ENCODE data around the gene MED8.

MED8 gene

DNA sequence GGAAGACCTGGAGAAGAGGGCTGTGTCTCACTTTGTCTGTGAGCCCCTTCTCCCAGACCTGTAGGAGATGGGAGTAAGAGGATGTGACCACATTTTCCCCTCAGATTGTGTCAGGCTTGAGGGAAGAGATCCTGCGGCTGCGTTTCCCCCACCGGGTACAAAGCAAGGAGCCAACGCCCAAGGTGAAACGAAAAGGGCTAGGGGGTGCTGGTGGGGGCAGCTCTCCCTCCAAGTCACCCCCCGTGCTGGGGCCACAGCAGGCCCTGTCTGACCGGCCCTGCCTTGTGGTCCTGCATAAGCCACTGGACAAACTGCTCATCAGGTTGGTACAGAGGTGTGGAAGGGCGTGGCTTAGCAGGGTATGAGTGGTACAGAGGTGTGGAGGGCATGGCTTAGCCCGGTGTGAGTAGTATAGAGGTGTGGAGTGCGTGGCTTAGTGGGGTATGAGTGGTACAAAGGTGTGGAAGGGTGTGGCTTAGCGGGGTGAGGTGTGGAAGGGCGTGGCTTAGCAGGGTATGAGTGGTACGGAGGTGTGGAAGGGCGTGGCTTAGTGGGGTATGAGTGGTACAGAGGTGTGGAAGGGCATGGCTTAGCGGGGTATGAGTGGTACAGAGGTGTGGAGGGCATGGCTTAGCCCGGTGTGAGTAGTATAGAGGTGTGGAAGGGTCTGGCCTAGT is 33.5 kb upstream of the MED8 start:
- in situ Hi-C loops (cut with HindIII; ENCODE audit: low sequenced_read_pairs): loop anchor here (25.0 kb wide), 1 partner anchor 186 kb away; no protein-coding TSS in a partner anchor

DNA sequence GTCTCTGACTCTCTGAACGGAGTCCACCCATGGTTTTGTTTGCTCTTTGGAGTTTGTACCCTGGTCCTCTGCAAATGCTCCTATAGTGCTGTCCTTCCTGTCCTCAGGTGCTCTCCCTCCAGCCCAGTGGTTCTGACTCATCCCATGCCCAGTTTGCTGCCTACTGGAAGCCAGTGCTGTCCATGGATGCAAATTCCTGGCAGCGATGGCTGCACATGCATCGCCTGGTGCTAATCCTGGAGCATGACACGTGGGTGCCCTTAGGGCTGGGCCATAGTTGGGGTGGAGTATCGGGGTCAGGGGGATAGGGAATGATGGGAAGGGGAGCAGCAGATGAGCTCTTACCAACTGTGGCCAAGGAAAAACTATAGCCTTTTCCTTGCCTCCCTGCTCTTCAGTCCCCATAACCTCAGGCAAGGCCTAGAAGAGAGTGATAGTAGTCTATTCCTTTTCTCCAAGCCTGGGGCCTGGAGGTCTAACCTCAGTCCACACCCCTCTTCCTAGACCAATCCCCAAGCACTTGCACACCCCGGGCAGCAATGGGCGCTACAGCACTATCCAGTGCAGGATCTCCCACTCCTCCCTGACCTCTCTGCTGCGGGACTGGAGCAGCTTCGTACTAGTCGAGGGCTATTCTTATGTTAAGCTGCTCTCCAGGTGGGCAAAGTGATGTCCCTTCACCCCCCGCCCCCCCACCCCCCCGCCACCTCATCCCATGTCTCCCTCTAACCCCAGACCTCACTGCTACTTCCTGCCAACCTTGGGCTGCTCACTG is 32.6 kb upstream of the MED8 start:
- in situ Hi-C loops (cut with HindIII; ENCODE audit: low sequenced_read_pairs): loop anchor here (25.0 kb wide), 1 partner anchor 185 kb away; no protein-coding TSS in a partner anchor

DNA sequence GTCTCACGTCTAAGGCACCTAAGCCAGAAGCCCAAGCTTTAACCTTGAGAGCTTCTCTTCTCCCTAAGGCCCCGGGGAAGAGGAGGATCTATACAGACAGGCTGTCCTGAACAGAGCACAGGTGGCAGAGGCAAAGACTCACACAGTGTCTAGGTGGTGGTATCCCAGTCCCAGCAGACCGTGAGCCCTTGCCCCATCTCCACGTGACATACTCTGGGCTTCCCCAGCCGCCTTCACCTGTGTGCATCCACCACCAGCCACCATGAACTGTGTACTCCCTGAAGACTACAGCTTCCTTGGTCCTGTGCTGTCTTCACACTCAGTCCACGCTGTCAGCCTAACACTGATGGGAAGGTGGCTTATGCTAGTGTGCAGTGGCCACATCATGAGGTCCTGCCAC is 31.8 kb upstream of the MED8 start:
- in situ Hi-C loops (cut with HindIII; ENCODE audit: low sequenced_read_pairs): loop anchor here (25.0 kb wide), 1 partner anchor 184 kb away; no protein-coding TSS in a partner anchor

DNA sequence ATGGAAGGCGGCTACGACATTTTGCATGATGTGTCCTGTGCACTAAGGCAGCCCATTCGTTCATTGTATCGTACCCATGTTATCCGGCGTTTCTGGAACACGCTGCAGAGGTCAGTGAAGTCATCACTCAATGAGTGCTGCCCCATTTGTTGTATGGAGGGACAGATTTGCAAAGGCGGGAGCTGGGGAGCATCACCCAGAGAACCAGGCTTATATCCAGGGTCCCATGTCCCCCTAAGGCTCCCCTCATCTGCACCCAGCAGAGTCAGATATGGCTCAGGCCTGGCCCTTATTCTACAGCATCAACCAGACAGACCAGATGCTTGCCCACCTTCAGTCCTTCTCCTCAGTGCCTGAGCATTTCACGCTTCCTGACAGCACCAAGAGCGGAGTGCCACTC is 31.3 kb upstream of the MED8 start:
- in situ Hi-C loops (cut with HindIII; ENCODE audit: low sequenced_read_pairs): loop anchor here (25.0 kb wide), 1 partner anchor 184 kb away; no protein-coding TSS in a partner anchor

DNA sequence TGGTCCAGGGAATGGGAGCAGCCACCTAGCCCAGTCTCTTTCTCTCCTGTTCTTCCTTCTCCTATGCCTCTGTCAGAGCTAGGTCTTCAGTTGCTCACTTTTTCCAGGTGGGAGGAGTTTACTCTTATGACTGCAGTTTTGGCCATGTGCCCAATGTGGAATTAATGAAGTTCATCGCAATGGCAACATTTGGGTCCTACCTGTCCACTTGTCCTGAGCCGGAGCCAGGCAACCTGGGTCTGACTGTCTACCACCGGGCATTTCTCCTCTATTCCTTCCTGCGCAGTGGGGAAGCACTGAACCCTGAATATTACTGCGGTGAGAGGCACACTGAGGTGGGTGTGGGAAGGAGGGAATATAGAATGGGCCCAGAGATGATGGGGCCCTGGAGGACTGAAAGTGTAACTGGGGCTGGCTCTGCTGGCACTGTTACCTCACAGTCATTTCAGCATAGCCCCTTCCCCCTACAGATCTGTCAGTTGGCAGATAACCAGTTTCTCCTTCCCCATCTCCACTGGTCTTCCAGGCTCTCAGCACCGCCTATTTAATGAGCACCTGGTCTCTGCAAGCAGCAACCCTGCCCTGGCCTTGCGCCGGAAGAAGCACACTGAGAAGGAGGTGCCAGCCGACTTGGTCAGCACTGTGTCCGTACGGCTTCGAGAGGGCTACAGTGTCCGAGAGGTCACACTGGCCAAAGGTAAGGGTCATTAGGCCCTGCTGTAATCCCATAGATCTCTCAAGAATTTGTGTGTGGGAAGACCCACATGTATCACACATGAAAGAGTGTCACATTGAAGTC is 30.2 kb upstream of the MED8 start:
- in situ Hi-C loops (cut with HindIII; ENCODE audit: low sequenced_read_pairs): loop anchor here (25.0 kb wide), 1 partner anchor 183 kb away; no protein-coding TSS in a partner anchor

DNA sequence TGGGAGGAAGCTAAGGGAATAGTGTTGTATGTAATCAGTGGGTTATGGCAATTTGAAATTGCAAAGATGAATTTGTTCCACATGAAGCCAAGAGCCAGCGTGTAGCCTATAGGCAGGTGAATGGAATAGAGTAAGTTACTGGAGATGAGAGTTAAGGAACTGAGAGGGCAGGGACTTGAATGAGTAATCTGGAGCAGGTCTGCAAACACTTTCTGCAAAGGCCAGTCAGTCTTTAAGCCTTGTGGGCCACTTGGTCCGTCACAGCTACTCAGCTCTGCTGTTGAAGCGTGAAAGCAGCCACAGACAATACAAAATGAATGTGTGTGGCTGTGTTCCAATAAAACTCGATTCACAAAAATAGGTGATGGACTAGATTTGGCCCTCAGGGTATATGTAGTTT is 29.3 kb upstream of the MED8 start:
- in situ Hi-C loops (cut with HindIII; ENCODE audit: low sequenced_read_pairs): loop anchor here (25.0 kb wide), 1 partner anchor 182 kb away; no protein-coding TSS in a partner anchor

DNA sequence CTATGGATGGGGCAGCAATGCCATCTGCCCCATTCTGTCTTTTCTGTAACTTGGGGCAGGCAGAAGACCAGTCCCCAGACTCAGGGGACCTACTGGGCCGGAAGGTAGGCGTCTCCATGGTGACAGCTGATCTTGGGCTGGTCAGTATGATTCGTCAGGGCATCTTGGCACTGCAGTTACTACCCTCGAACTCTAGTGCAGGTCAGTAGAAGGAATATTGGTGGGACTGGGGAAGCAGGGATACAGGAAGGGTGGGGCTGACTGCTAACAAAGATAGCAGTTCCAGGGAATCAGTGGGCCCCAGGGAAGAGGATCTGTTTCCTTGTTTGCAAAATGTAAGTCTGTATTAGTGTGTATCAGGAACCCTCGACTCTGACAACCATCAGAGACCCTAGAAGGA is 26.3 kb upstream of the MED8 start:
- in situ Hi-C loops (cut with HindIII; ENCODE audit: low sequenced_read_pairs): loop anchor here (25.0 kb wide), 1 partner anchor 179 kb away; no protein-coding TSS in a partner anchor

DNA sequence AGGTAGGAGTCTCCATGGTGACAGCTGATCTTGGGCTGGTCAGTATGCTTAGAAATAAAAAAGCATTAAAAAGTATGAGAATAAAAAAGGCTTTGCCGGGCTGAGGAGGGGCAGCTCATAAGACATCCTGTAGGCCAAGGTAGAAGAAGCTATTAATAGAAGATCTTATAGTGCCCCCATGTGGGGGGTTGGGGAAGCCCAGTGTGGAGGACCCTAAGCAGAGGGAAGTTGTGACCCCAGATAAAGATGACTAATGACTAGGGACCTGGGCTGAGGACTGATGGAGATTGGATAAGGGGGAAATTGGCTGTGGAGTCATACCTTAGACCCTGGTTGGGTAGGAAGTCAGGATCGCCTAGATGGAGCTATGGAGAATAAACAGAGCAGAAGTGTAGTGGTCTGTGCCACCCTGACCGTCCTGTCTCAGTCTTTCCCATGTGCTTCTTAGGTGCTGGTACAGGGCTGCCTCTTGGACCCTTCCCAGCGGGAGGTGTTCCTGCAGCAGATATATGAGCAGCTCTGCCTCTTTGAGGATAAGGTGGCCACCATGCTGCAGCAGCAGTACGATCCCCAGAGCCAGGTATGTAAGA is 25.1 kb upstream of the MED8 start:
- in situ Hi-C loops (cut with HindIII; ENCODE audit: low sequenced_read_pairs): loop anchor here (25.0 kb wide), 1 partner anchor 177 kb away; no protein-coding TSS in a partner anchor

DNA sequence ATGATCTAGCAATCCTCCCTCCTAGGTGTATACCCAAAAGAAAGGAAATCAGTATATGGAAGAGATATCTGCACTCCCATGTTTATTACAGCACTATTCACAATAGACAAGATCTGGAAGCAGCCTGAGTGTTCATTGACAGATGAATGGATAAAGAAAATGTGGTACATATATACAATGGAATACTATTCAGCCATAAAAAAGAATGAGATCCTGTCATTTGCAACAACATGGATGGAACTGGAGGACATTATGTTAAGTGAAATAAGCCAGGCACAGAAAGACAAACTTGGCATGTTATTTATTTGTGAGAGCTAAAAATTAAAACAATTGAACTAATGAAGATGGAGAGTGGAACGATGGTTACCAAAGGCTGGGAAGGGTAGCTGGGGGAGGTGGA is 23.8 kb upstream of the MED8 start:
- in situ Hi-C loops (cut with HindIII; ENCODE audit: low sequenced_read_pairs): loop anchor here (25.0 kb wide), 1 partner anchor 176 kb away; no protein-coding TSS in a partner anchor

DNA sequence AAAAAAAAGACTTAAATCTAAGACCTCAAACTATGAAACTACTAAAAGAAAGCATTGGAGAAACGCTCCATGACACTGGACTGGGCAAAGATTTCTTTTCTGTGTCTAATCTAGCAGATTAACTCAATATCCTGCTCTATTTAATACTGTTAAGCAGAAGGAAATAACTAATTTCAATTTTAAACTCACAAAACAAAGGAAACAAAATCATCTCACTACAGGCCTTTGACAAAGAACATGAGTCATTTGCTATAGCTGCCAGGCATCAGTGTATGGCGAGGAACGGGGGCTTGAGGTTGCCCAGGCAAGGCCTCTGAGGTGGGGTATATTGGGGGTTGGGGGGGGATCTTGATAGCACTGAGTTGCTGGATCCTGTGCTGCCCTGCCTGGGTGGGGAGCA is 21.0 kb upstream of the MED8 start:
- in situ Hi-C loops (cut with HindIII; ENCODE audit: low sequenced_read_pairs): loop anchor here (25.0 kb wide), 1 partner anchor 173 kb away; no protein-coding TSS in a partner anchor

DNA sequence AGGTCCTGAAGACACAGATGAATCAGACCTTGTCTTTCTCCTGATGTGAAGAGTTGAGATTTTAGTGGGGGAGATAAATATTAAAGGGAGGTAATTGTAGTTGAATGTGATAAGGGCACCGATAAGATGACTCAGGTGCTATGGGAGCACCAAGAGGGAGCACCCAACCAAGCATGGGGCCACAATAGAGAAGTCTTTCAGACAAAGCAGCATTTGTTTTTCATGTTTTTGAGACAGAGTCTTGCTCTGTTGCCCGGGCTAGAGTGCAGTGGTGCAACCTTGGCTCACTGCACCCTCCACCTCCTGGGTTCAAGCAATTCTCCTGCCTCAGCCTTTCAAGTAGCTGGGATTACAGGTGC is 16.3 kb upstream of the MED8 start:
- in situ Hi-C loops (cut with HindIII; ENCODE audit: low sequenced_read_pairs): loop anchor here (25.0 kb wide), 1 partner anchor 169 kb away; no protein-coding TSS in a partner anchor

DNA sequence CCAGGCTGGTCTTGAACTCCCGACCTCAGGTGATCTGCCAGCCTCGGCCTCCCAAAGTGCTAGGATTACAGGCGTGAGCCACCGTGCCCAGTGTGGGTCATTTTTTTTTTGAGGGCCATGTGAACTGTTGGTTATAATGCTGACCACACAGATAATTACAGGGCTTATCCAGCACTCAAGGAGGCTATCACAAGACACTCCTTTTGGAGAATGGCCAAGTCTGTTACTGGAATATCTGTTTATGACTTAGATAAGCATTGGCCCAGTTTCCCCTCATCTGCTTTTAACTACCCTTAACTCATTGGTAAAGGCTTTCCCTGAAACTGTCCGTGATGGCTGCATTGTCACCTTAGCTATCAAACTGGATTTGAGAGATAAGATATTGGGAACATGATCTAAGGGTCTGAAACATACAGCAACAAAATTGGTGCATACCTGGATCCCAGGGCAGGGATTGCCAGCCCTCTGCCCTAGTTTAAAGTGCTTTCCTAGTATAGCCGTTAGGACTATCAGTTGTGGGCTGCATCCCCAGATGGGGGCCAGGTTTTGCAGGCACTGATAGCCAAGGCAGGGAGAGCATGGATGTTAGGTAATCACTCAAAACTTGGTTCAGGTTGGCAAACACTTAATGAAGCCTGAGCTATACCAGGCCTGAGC is 15.7 kb upstream of the MED8 start:
- in situ Hi-C loops (cut with HindIII; ENCODE audit: low sequenced_read_pairs): loop anchor here (25.0 kb wide), 1 partner anchor 168 kb away; no protein-coding TSS in a partner anchor

DNA sequence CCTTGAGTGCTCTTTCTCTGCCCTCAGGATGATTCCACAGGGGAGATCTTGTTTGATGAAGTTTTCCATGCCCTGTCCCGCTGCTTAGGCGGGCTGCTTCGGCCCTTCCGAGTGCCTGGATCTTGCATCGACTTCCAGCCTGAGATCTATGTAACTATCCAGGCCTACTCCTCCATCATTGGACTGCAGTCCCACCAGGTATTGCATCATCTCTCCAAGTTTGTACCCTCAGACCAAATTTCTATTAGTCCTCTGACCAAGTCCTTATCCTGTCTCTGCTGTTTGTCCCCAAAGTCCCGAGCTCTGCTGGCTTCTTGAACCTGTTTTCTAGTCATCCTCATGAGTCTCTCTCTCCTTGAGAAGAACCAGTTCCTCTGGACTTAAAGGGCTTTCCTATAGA is 14.8 kb upstream of the MED8 start:
- in situ Hi-C loops (cut with HindIII; ENCODE audit: low sequenced_read_pairs): loop anchor here (25.0 kb wide), 1 partner anchor 167 kb away; no protein-coding TSS in a partner anchor

DNA sequence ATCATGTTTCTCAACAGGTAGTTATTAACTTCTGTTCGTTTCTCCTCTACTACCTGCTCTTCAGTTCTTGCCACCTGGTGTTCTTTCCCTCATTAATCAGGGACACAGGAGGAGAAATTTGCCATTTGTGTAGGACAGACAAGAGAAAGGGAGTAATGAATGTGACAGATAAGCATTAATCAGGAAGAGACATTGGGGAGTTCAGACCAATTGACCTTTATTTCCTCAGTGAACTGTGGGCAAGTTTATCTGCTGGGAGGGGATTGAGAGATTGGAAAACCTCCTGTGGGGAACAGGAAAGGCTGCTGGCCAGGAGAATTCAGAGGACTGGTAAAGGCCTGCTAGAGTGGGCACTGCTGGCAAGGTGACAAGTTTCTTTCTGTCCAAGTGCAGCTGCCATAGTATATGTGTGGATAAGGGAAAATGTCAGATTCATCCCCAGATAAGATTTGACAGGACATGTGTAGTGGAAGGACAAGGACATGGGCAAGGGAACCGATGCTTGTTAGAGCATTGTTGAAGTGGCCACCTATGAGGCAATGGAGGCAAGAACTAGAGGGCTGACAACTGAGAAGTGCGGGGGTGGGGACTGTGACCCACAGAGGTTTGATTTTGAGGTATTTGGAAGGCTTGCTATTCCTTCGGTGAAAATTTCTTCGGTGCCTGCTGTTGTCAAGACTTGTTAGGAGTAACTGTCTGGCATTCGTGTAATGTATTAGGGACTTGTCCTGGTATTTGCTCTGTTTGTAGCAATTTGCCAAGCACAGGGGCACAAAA is 12.7 kb upstream of the MED8 start:
- in situ Hi-C loops (cut with HindIII; ENCODE audit: low sequenced_read_pairs): loop anchor here (25.0 kb wide), 1 partner anchor 165 kb away; no protein-coding TSS in a partner anchor

DNA sequence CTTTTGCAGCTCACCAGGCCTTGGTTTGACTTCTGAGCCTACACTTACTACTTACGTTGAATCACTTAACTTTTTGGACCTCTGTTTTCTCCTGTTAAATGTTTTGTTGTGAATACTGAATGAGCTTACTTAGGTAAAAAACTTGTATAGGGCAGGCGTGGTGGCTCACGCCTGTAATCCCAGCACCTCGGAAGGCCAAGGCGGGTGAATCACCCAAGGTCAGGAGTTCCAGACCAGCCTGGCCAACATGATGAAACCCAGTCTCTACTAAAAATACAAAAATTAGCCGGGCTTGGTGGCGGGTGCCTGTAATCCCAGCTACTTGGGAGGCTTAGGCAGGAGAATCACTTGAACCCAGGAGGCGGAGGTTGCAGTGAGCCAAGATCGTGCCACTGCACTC is 10.8 kb upstream of the MED8 start:
- in situ Hi-C loops (cut with HindIII; ENCODE audit: low sequenced_read_pairs): loop anchor here (25.0 kb wide), 1 partner anchor 163 kb away; no protein-coding TSS in a partner anchor

DNA sequence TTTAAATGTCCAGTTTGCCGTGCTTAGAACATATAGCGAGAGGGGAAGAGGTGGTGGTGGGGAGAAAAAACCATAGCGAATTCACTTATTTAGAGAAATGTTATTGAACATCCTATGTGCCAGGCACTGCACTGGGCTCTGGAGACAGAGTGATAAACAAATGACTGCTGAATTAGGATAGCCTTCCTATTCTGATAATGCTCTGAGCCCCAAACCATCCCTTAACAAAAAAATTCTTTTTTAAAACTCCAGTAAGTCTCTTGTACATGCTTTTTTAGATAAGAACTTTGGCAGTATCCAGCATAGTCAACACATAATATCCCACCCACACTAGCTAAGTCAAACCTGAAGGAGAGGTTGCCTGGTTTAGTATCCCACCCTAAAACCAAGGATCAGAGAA is 8.6 kb upstream of the MED8 start:
- in situ Hi-C loops (cut with HindIII; ENCODE audit: low sequenced_read_pairs): no loop called here

DNA sequence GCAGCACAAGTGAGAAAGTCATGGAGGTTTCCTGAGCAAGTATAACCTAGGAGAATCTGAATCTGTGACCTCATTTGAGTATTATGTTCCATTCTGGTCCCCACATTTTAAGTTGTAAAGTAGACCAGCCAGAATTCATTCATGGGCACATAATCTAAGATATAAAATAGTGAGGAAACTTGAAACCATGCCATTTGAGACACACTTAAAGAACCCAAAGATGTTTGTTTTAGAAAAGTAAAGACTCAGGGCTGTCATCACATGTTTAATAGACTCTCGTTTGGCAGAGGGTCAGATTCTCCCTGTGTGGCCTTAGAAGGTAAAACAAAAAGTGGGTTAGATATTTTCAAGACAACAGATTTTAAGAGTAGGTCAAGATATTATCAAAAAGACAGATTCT is 6.5 kb upstream of the MED8 start:
- in situ Hi-C loops (cut with HindIII; ENCODE audit: low sequenced_read_pairs): no loop called here

DNA sequence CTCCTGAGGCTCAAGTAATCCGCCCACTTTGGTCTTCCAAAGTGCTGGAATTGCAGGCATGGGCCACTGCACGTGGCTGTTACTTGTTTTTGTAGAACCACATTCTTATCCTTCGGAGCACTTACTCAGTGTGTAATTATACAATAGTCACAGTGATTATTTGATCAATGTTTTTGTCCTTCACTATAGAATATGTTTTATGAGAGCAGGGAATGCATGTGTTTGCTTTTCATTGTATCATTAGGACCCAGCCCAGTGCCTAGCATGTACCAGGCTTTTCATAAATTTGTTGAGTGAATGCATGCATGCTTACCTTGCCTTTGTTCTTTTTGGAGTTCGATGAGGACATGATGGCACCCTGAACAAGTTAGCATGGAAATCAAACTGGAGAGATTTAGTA is 5.9 kb upstream of the MED8 start:
- in situ Hi-C loops (cut with HindIII; ENCODE audit: low sequenced_read_pairs): no loop called here

DNA sequence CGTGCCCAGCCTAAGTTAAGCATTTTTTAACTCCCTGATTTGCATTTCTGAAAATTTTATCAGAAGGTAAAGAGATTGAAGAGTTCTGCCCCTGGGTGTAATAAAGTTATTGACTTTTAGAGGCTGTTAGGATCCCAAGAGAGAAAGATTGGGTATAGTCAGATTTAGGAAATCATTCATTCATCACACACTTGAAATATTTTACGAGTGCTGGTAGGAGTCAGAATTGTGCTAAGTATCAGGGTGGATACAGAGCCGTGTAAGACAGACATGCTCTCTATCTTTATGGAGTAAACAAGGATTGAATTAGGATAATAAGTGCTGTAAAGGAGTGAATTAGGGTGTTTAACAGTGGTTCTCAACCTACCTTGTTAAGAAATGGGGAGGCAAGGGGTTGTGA is 3.1 kb upstream of the MED8 start:
- in situ Hi-C loops (cut with HindIII; ENCODE audit: low sequenced_read_pairs): no loop called here

All from endothelial cell of hepatic sinusoid (primary cell).